Measurements from ENCODE around the gene TNFRSF1B. TPM values are rescaled to one million over a fixed set of nuclear protein-coding genes. Genes with fewer than 3 reads are reported as not detected.

TNFRSF1B gene
- total and polyA plus RNA-seq, 4 donors = 15.4 to 246 (median 65.5) TPM

- WGBS, 2 donors = 77 to 89% methylated on average over 18 of the region's 18 CpGs
- Histone ChIP-seq H3K9me3 (ENCODE audit: control insufficient read depth in 4 of 4, insufficient read depth in 3 of 4, low read length in 3 of 4) (no peaks in the 10 kb centered on the region), H3K27me3 (ENCODE audit: control insufficient read depth in 3 of 3, insufficient read depth in 3 of 3, low read length in 2 of 3) (no peaks in the 10 kb centered on the region), H3K4me3 (no peak overlapping the region), H3K27ac (ENCODE audit: low read depth in 1 of 2, low read length in 1 of 2) (peak overlapping the region in 1 of 2 donors; percentile 82), H3K9ac (ENCODE audit: insufficient read depth in 1 of 2, low read length in 2 of 2) (no peak overlapping the region), H3K4me1 (ENCODE audit: control insufficient read depth in 5 of 5, insufficient read depth in 5 of 5, low read length in 5 of 5) (peaks cover 0 to 38% (median 5%) of the 10 kb centered on the region in 5 donors), H3K36me3 (ENCODE audit: control insufficient read depth in 4 of 4, insufficient read depth in 4 of 4, low read length in 4 of 4) (no peaks in the 10 kb centered on the region)
- ATAC-seq (ENCODE audit: insufficient read depth, low FRiP score) (no peak), DNase-seq (peak; percentile 48 to 70 (median 53))
- TF ChIP-seq, protein P1, sequence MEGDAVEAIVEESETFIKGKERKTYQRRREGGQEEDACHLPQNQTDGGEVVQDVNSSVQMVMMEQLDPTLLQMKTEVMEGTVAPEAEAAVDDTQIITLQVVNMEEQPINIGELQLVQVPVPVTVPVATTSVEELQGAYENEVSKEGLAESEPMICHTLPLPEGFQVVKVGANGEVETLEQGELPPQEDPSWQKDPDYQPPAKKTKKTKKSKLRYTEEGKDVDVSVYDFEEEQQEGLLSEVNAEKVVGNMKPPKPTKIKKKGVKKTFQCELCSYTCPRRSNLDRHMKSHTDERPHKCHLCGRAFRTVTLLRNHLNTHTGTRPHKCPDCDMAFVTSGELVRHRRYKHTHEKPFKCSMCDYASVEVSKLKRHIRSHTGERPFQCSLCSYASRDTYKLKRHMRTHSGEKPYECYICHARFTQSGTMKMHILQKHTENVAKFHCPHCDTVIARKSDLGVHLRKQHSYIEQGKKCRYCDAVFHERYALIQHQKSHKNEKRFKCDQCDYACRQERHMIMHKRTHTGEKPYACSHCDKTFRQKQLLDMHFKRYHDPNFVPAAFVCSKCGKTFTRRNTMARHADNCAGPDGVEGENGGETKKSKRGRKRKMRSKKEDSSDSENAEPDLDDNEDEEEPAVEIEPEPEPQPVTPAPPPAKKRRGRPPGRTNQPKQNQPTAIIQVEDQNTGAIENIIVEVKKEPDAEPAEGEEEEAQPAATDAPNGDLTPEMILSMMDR (IDR thresholded peaks at IDR 0.05; ENCODE audit: control extremely low read depth, extremely low read depth) = no peak
Measured at GRCh38 chr1:12142141-12142823, 24.5 kb upstream of the TNFRSF1B start.

- 28 to 66% methylated on average over 21 of the region's 21 CpGs for WGBS, 2 donors
- Histone ChIP-seq H3K36me3 (ENCODE audit: control insufficient read depth in 4 of 4, insufficient read depth in 4 of 4, low read length in 4 of 4) (no peaks in the 10 kb centered on the region), H3K9me3 (ENCODE audit: control insufficient read depth in 4 of 4, insufficient read depth in 3 of 4, low read length in 3 of 4) (no peaks in the 10 kb centered on the region), H3K27ac (ENCODE audit: low read depth in 1 of 2, low read length in 1 of 2) (peak overlapping the region in 1 of 2 donors; percentile 82), H3K4me1 (ENCODE audit: control insufficient read depth in 5 of 5, insufficient read depth in 5 of 5, low read length in 5 of 5) (peaks cover 0 to 39% (median 5%) of the 10 kb centered on the region in 5 donors), H3K4me3 (no peak overlapping the region), H3K27me3 (ENCODE audit: control insufficient read depth in 3 of 3, insufficient read depth in 3 of 3, low read length in 2 of 3) (no peaks in the 10 kb centered on the region), H3K9ac (ENCODE audit: insufficient read depth in 1 of 2, low read length in 2 of 2) (no peak overlapping the region)
- DNase-seq = no peak
- TF ChIP-seq, protein P1 (IDR thresholded peaks at IDR 0.05; ENCODE audit: control extremely low read depth, extremely low read depth) = no peak
- ATAC-seq (ENCODE audit: insufficient read depth, low FRiP score) = peak; percentile 31
Measured at GRCh38 chr1:12142891-12143630, 23.7 kb upstream of the TNFRSF1B start.

- Histone ChIP-seq H3K9ac (ENCODE audit: insufficient read depth in 1 of 2, low read length in 2 of 2) (no peak overlapping the region), H3K36me3 (ENCODE audit: control insufficient read depth in 4 of 4, insufficient read depth in 4 of 4, low read length in 4 of 4) (no peaks in the 10 kb centered on the region), H3K27me3 (ENCODE audit: control insufficient read depth in 3 of 3, insufficient read depth in 3 of 3, low read length in 2 of 3) (no peaks in the 10 kb centered on the region), H3K4me1 (ENCODE audit: control insufficient read depth in 5 of 5, insufficient read depth in 5 of 5, low read length in 5 of 5) (peaks cover 0 to 43% (median 5%) of the 10 kb centered on the region in 5 donors), H3K4me3 (no peak overlapping the region), H3K27ac (ENCODE audit: low read depth in 1 of 2, low read length in 1 of 2) (peak overlapping the region in 1 of 2 donors; percentile 82), H3K9me3 (ENCODE audit: control insufficient read depth in 4 of 4, insufficient read depth in 3 of 4, low read length in 3 of 4) (no peaks in the 10 kb centered on the region)
- ATAC-seq (ENCODE audit: insufficient read depth, low FRiP score) (peak; percentile 73), DNase-seq (peak; percentile 50 to 81 (median 54))
- WGBS, 2 donors = 5 to 10% methylated on average over 17 of the region's 17 CpGs
- TF ChIP-seq, protein P1 (IDR thresholded peaks at IDR 0.05; ENCODE audit: control extremely low read depth, extremely low read depth) = no peak
Measured at GRCh38 chr1:12143631-12144155, 23.1 kb upstream of the TNFRSF1B start.
